ENCODE data around the gene EFCAB11. TPM values are rescaled to one million over a fixed set of nuclear protein-coding genes. Genes with fewer than 3 reads are reported as not detected.

The EFCAB11 gene
- total RNA-seq, 1 donor from 2014 or later, result 9.9 TPM

Other genes with a start within 250 kb of the EFCAB11 start
- gene TDP1, start 1.2 kb upstream of the EFCAB11 start, total RNA-seq, result 30.6 to 34.9 TPM (median 30.8 TPM) in 3 replicates
- gene KCNK13, start 107.3 kb upstream of the EFCAB11 start, total RNA-seq, result not detected in 3 replicates